ENCODE results near the gene FITM2. TPM values are rescaled to one million over a fixed set of nuclear protein-coding genes. Genes with fewer than 3 reads are reported as not detected.
A peak's percentile ranks its signal among the peaks of the same experiment; 100 is the strongest.
"Not testable (repeated sequence)": the region's sequence is repeated elsewhere in the genome, so short reads cannot be mapped to it uniquely, and the experiment has no call there.

FITM2 gene
- total and polyA plus RNA-seq, 9 donors = 6.2 to 7.1 (median 6.7) TPM

- Histone ChIP-seq H3K36me3 (ENCODE audit: control insufficient read depth, insufficient read depth, low read length) (no peaks in the 10 kb centered on the region), H3K4me1 (ENCODE audit: control insufficient read depth, insufficient read depth, low read length) (peaks cover 13% of the 10 kb centered on the region), H3K27me3 (ENCODE audit: control insufficient read depth, insufficient read depth, low read length) (no peaks in the 10 kb centered on the region), H3K27ac (ENCODE audit: low read length) (peak overlapping the region; percentile 67), H3K9me3 (replicated peaks; ENCODE audit: control insufficient read depth, low read depth, low read length) (no peaks in the 10 kb centered on the region), H3K4me3 (ENCODE audit: low read length) (peak overlapping the region; percentile 85)
- 9% methylated on average over 10 of the region's 17 CpGs for whole genome bisulfite sequencing (ENCODE audit: insufficient coverage)
- peak; percentile 48 for DNase-seq
Measured at GRCh38 chr20:44309763-44310663, 989 bp downstream of the FITM2 start.

GRCh38 chr20:44306927-44307326, 4.1 kb downstream of the FITM2 start:
- DNase-seq = no peak
- no peak overlapping the region for H3K4me3 ChIP-seq (ENCODE audit: low read length)
- no peak overlapping the region for H3K27ac ChIP-seq (ENCODE audit: low read length)
- H3K4me1 ChIP-seq (ENCODE audit: control insufficient read depth, insufficient read depth, low read length) = peaks cover 13% of the 10 kb centered on the region
- H3K9me3 ChIP-seq (replicated peaks; ENCODE audit: control insufficient read depth, low read depth, low read length) = no peaks in the 10 kb centered on the region
- 82% methylated on average over 5 of the region's 9 CpGs for WGBS (ENCODE audit: insufficient coverage)
- no peaks in the 10 kb centered on the region for H3K36me3 ChIP-seq (ENCODE audit: control insufficient read depth, insufficient read depth, low read length)
- no peaks in the 10 kb centered on the region for H3K27me3 ChIP-seq (ENCODE audit: control insufficient read depth, insufficient read depth, low read length)

GRCh38 chr20:44304383-44304782, 6.6 kb downstream of the FITM2 start:
- H3K27me3 ChIP-seq (ENCODE audit: control insufficient read depth, insufficient read depth, low read length) = no peaks in the 10 kb centered on the region
- no peaks in the 10 kb centered on the region for H3K36me3 ChIP-seq (ENCODE audit: control insufficient read depth, insufficient read depth, low read length)
- no peak overlapping the region for H3K4me3 ChIP-seq (ENCODE audit: low read length)
- no peak overlapping the region for H3K27ac ChIP-seq (ENCODE audit: low read length)
- DNase-seq = no peak
- no peaks in the 10 kb centered on the region for H3K9me3 ChIP-seq (replicated peaks; ENCODE audit: control insufficient read depth, low read depth, low read length)
- H3K4me1 ChIP-seq (ENCODE audit: control insufficient read depth, insufficient read depth, low read length) = no peaks in the 10 kb centered on the region

- Histone ChIP-seq H3K27ac (ENCODE audit: low read length) (no peak overlapping the region), H3K9me3 (replicated peaks; ENCODE audit: control insufficient read depth, low read depth, low read length) (no peaks in the 10 kb centered on the region), H3K36me3 (ENCODE audit: control insufficient read depth, insufficient read depth, low read length) (no peaks in the 10 kb centered on the region), H3K4me3 (ENCODE audit: low read length) (no peak overlapping the region), H3K27me3 (ENCODE audit: control insufficient read depth, insufficient read depth, low read length) (no peaks in the 10 kb centered on the region), H3K4me1 (ENCODE audit: control insufficient read depth, insufficient read depth, low read length) (no peaks in the 10 kb centered on the region)
- no peak for DNase-seq
- 83% methylated on average over 1 of the region's 8 CpGs for WGBS (ENCODE audit: insufficient coverage)
Measured at GRCh38 chr20:44302736-44303135, 8.3 kb downstream of the FITM2 start.

- H3K36me3 ChIP-seq (ENCODE audit: control insufficient read depth, insufficient read depth, low read length) = no peaks in the 10 kb centered on the region
- H3K27me3 ChIP-seq (ENCODE audit: control insufficient read depth, insufficient read depth, low read length) = no peaks in the 10 kb centered on the region
- no peak overlapping the region for H3K4me3 ChIP-seq (ENCODE audit: low read length)
- no peaks in the 10 kb centered on the region for H3K4me1 ChIP-seq (ENCODE audit: control insufficient read depth, insufficient read depth, low read length)
- 46% methylated on average over 2 of the region's 5 CpGs for WGBS (ENCODE audit: insufficient coverage)
- no peaks in the 10 kb centered on the region for H3K9me3 ChIP-seq (replicated peaks; ENCODE audit: control insufficient read depth, low read depth, low read length)
- no peak overlapping the region for H3K27ac ChIP-seq (ENCODE audit: low read length)
- no peak for DNase-seq
Measured at GRCh38 chr20:44302026-44302669, 8.9 kb downstream of the FITM2 start.

GRCh38 chr20:44301285-44301684, 9.7 kb downstream of the FITM2 start:
- Histone ChIP-seq H3K36me3 (ENCODE audit: control insufficient read depth, insufficient read depth, low read length) (no peaks in the 10 kb centered on the region), H3K27me3 (ENCODE audit: control insufficient read depth, insufficient read depth, low read length) (no peaks in the 10 kb centered on the region), H3K4me3 (ENCODE audit: low read length) (no peak overlapping the region), H3K27ac (ENCODE audit: low read length) (no peak overlapping the region), H3K4me1 (ENCODE audit: control insufficient read depth, insufficient read depth, low read length) (no peaks in the 10 kb centered on the region), H3K9me3 (replicated peaks; ENCODE audit: control insufficient read depth, low read depth, low read length) (no peaks in the 10 kb centered on the region)
- no peak for DNase-seq

- not testable (repeated sequence) for H3K27me3 ChIP-seq (ENCODE audit: control insufficient read depth, insufficient read depth, low read length); DNase-seq; H3K4me3 ChIP-seq (ENCODE audit: low read length); H3K27ac ChIP-seq (ENCODE audit: low read length); H3K36me3 ChIP-seq (ENCODE audit: control insufficient read depth, insufficient read depth, low read length); H3K4me1 ChIP-seq (ENCODE audit: control insufficient read depth, insufficient read depth, low read length); H3K9me3 ChIP-seq (replicated peaks; ENCODE audit: control insufficient read depth, low read depth, low read length)
- 92% methylated on average over 26 of the region's 42 CpGs for WGBS (ENCODE audit: insufficient coverage)
Measured at GRCh38 chr20:44299011-44299535, 11.9 kb downstream of the FITM2 start.

- no peaks in the 10 kb centered on the region for H3K4me1 ChIP-seq (ENCODE audit: control insufficient read depth, insufficient read depth, low read length)
- H3K9me3 ChIP-seq (replicated peaks; ENCODE audit: control insufficient read depth, low read depth, low read length) = no peaks in the 10 kb centered on the region
- H3K36me3 ChIP-seq (ENCODE audit: control insufficient read depth, insufficient read depth, low read length) = no peaks in the 10 kb centered on the region
- DNase-seq = no peak
- H3K4me3 ChIP-seq (ENCODE audit: low read length) = no peak overlapping the region
- WGBS (ENCODE audit: insufficient coverage) = 83% methylated on average over 1 of the region's 4 CpGs
- H3K27ac ChIP-seq (ENCODE audit: low read length) = no peak overlapping the region
- H3K27me3 ChIP-seq (ENCODE audit: control insufficient read depth, insufficient read depth, low read length) = no peaks in the 10 kb centered on the region
Measured at GRCh38 chr20:44297721-44298120, 13.3 kb downstream of the FITM2 start.

- Histone ChIP-seq H3K4me3 (ENCODE audit: low read length) (no peak overlapping the region), H3K27me3 (ENCODE audit: control insufficient read depth, insufficient read depth, low read length) (no peaks in the 10 kb centered on the region), H3K27ac (ENCODE audit: low read length) (no peak overlapping the region), H3K9me3 (replicated peaks; ENCODE audit: control insufficient read depth, low read depth, low read length) (no peaks in the 10 kb centered on the region), H3K36me3 (ENCODE audit: control insufficient read depth, insufficient read depth, low read length) (no peaks in the 10 kb centered on the region), H3K4me1 (ENCODE audit: control insufficient read depth, insufficient read depth, low read length) (no peaks in the 10 kb centered on the region)
- WGBS (ENCODE audit: insufficient coverage) = 88% methylated on average over 2 of the region's 7 CpGs
- no peak for DNase-seq
Measured at GRCh38 chr20:44296011-44296410, 15.0 kb downstream of the FITM2 start.

GRCh38 chr20:44291754-44292153, 19.2 kb downstream of the FITM2 start:
- 60% methylated on average over 1 of the region's 7 CpGs for WGBS (ENCODE audit: insufficient coverage)
- Histone ChIP-seq H3K27ac (ENCODE audit: low read length) (no peak overlapping the region), H3K27me3 (ENCODE audit: control insufficient read depth, insufficient read depth, low read length) (no peaks in the 10 kb centered on the region), H3K9me3 (replicated peaks; ENCODE audit: control insufficient read depth, low read depth, low read length) (no peaks in the 10 kb centered on the region), H3K36me3 (ENCODE audit: control insufficient read depth, insufficient read depth, low read length) (no peaks in the 10 kb centered on the region), H3K4me3 (ENCODE audit: low read length) (no peak overlapping the region), H3K4me1 (ENCODE audit: control insufficient read depth, insufficient read depth, low read length) (no peaks in the 10 kb centered on the region)
- no peak for DNase-seq
